C1 segment of cervical spinal cord (tissue), 14 donors: ENCODE results near the gene SLX9.
"Not testable (repeated sequence)": the region's sequence is repeated elsewhere in the genome, so short reads cannot be mapped to it uniquely, and the experiment has no call there.

ENCODE experiments used
- DNase-seq, 14 donors: peaks; one replicate each; lab custom pipeline; 2025; lab: John Stamatoyannopoulos, UW

The SLX9 gene

DNA sequence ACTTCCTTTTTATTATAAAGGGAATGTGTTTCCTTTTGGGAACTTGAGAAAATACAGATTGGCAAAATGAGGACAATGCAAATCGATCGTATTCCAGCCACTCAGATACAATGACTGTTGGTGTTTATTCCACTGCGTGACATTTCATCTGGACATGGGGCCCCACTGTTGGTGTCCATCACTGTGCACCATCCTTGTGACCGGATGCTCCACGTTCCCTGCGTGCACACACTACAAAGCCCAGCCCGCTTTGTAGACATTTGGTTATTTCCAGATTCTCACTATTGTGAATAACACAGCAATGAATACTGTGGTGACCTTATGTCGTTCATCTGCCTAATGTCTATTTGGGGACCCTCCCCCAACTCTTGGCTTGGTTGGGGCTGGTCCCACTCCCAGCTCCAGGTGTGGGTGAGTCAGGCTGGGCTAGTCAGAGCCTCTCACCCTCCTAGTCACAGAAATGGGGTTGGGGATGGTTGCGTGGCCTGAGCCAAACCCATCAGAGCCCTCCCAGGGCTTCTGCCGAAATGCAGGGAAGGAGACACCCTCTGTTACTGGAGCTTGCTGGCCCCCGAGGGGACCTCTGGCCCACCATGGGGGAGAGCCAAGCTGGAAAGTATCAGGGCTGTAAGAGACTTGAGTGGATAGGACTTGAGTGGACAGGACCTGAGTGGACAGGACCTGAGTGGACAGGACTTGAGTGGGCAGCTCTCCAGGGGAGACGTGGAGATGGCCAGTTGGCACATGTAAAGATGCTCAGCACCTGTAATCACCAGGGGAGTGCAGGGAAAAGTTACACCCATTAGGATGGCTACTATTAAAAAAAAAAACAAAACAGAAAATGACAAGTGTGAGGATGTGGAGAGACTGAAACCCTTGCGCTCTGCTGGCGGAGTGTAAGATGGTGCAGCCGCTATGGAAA, 77.5 kb downstream of the SLX9 start:
- no peak for DNase-seq

DNA sequence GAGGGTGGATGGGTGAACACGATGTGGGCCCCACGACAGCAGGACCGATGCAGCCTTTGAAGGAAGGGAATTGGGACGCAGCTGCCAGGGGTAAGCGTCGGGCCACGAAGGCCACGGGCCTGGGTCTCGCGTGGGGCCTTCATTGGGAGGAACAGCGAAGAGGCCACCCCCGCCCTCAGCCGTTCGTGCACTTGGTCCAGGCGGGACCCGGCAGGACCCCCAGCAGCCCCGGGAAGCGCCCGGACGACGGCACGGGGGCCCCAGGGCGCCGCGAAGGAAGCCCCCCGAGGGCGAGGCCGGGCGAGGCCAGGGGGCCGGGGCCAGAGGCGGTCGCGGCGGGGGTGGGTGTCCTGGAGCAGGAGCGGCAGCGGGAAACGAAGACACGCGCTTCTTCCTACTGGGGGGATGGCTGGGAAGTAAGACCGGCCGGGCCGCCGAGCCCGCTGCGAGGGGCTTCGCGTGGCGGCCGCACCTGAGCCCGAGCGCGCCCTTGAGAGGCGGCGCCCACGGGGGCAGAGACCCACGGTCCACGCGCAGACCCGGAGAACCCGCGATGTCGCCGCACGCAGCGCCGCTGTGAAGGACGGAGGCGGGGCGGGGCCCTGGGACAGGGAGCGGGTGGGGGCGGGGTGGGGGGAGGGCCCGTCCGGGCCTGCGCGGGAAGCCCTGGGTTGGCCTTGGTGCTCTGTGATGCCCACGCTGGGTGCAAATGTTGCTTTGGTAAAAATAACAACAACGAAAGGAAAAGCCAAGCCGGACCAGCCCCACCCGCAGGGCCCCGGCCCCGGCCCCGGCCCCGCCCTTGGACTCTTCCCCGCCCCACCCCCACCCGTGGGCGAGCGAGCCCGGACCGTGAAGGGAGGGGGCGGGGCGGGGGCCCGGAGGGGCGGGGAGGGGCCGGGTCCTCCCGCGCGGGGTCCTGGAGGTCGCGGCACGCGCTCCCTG, 78.6 kb downstream of the SLX9 start:
- DNase-seq = no peak

DNA sequence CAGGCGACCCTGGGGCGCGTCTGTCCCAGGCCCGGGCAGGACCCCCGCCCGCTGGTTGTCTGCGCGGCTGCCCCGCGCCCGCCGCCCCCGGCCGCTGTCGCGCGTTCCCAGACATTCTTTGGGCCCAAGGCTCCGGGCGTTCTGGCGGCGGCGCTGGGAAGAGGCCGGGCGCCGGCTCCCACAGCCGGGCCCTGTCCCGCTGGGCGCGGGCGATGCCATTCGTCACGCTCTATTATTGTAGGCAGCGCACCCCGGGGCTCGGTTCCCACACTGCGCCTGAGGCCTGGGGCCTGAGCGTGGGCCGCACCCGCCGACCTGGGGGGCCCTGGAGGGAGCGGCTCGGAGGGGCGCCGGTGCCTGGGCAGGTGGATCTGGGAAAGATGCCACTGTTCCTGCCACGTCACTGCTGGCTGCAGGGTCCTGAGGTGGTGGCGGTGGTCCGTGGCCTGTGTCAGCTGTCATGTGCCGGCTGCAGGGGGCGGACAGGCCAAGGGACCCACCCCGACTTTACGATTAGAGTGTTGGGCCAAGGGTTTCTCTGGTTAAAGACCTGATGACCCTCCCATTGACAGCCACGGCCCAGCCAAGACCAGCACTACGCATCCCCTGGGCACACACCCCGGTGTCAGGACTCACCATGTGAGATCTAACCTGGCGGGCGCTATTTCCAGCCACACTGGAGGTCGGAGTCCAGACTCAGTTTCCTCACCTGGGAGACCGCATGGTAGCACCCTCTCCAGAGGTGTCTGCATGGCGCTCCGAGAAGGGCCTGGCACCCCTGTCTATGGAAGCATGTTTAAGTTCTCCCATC, 79.5 kb downstream of the SLX9 start:
- DNase-seq = no peak

DNA sequence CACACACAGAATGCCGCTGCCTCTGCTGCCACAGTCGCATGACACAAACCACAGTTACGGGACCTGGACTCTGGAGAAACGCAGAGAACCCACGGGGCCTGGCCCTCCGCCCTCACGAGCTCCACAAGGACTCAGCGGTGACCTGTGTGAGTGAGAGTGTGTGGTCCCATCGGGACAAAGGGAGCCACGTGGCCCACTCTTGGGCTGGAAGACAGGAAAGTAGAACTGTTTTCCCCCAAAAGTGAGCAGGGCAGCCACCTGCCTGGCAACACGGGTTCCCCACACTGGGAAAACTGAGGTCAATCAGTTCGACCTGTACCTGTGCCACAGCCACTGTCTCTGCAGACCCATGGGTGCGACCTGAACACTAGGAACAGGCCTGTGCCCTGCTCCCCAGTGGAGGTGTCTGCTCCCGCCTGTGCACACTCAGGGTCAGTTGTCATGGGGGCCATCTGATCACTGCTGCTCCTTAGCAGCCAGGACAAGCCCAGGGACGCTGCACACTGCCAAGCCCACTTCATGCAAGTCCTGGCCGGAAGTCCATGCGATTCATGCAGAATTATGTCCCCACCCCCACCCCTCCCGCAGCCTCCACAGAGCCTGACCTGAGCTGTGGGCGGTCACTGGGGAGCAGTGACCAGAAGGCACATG, 80.2 kb downstream of the SLX9 start:
- no peak for DNase-seq

DNA sequence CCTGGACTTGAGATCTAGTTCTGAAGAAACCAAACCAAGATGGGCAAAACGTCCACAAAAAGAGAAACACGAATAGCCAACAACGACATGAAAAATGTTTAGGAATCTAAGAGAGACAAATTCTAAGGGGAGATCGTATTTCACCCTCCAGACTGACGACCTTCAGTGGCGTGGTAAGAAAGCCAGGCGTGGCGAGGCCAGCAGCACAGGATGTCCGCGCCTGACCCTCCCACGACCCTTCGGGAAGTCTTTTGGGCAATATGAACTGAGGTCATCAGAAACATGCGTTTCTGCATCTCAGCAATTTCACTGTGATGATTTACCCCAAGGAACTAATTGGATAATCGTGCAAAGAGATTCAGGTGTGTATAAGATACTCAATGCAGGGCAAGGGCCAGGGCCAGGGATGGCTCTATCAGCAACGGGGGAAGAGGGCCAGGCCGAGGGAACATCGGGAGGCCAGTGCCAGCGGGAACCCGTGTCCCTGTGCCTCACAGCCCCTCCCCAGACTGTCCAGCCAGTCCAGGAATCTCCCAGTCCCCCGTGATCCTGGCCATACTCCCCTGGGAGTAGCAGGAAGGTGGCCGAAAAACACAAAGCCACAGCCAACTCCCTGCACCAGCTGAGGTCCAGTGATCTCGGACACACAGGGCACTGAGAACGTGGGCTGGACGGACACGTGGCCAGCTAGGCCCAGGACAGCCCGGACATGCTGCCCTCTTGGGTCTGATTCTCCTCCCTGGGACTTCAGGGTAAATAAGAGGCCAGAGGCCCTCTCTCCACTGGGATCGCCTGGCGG, 81.0 kb downstream of the SLX9 start:
- no peak for DNase-seq

DNA sequence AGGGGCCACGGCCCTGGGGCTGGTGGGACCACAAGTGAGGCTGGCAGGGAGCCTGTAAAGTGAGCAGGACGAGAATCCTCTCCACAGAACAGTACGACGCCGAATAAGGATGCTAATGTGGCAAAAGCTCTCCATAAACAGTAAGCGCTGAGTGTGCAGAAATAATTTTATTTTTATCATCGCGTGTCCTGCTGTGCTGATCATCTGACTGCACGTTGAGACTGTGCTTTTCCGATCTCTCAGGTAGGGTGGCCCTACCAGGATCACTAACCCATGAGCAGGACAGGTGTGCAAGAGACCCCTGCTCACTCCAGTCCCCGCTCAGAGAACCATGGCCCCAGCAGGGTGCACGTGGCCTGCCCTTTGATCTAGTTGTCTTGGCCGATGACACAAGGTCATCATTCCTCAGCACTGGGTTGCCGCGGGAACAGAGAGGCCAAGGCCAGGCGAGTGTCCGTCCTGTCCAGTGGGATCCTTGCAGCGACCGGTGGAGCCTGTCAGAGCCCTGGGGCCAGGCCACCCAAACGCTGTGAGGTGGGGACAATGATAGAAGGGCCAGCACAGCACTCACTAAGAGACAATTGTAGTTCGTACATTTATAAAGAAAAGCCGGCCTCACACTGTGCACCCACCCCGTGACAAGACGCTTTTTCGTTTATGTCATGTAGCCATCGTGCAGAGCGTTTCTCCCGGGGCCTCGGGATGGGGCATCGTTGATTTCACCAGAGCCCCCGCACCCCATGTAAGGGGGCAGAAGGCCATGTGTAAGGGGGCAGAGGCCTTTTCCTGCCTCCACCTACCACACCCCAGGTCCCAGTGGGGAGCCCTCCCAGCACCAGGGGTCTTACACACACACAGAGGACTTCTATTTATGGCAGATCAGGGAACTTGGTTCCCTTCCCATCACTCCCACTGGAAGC, 81.9 kb downstream of the SLX9 start:
- DNase-seq = no peak

DNA sequence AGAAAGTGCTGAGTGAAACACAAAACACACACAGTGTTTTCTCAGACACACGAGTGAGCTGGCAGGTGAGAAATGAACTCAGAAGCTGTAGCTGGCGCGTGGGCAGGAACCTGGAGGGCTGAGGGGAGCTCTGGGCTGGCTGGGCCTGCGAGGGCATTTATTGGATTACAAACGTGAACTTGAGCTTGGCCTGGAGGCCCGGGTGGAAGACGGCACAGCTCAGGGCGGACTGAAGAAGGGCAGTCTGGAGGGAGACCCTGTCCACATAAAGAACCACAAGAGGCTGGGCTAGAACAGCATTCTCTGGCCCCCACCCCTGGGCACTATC, 82.5 kb downstream of the SLX9 start:
- no peak for DNase-seq

DNA sequence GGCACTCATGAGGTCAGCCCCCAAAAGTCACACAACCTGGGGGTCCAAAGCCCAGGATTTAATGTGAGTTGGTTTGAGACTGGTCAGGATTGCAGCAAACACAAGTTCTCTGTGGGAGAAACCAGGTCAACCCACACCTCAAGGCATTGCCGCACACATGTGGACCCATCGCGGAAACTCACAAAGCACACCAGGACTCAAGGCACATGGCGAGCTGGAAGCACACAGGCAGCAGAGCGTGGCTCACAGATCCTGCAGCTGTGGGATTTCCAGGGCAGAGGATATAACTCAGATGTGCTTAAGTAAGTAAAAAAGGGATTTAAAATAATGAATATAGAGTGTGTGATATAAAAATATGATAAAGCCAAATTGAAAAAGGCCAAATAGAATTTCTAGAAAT, 82.9 kb downstream of the SLX9 start:
- no peak for DNase-seq

DNA sequence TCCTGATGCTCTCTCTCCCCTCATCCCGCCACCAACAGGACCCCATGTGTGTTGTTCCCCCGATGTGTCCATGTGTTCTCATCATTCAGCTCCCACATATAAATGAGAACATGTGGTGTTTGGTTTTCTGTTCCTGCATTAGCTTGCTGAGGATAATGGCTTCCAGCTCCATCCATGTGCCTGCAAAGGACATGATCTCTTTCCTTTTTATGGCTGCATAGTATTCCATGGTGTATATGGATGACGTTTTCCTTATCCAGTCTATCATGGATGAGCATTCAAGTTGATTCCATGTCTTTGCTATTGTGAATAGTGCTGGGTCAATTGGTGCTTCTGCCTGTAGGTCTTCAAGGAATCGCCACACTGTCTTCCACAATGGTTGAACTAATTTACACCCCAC, 84.7 kb downstream of the SLX9 start:
- not testable (repeated sequence) for DNase-seq

DNA sequence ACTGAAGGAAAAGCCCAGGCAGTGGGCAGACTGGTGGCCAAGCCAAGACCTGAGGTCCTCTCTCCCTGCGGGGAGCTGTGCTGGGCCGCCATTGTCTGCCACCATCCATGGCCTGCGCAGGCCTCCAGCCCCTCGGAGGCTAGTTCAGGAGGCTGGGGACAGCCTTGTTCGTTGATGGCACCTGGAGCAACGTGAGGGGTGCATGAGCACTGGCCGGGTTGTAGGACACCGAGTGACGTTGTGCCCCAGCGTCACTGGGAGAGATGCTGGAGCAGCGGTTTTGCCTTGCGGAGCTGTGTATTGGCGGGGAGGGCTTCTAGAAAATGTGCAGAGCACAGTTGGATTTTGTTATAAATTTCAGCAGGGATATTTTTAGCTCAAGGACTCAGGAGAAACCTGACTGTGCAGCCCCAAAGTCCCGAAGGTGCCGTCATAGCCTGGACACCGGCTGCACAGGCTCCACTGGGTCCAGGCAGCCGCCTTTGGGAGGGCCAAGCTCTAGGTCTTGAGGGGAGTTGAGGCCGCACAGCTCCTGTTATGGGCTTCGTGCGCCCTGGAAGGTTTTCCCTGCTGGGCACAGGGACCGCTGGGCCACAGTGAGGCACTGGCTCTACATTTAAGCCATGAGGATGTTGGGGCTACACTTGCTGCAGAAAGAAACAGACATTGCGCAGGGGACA, 86.4 kb downstream of the SLX9 start:
- no peak for DNase-seq
